Tibial artery (tissue), 4 donors: ENCODE data around the gene PRPF39.

ENCODE experiments used
- DNase-seq, 2 donors: peaks; one replicate each; pipeline ENCODE4 v3.0.0-alpha.2; 2019
- H3K27ac ChIP-seq, 2 donors: fragments of 200-600 bp; sonication (generic) in 1 of 2; 1 replicate in 1 of 2; 2 replicates in 1 of 2; pipeline ENCODE4 v1.5.1; 2018 to 2019; ENCODE audit warnings: mild to moderate bottlenecking in 1 of 2
- H3K27me3 ChIP-seq, 2 donors: fragments of 200-600 bp; sonication (generic) in 1 of 2; one replicate each; pipeline versions ENCODE4 v1.5.1 to v1.6.0; 2016 to 2019
- H3K36me3 ChIP-seq, 3 donors: fragments of 200-600 bp; sonication (generic) in 2 of 3; one replicate each; pipeline ENCODE4 v1.5.1; 2016 to 2019; ENCODE audit warnings: mild to moderate bottlenecking in 2 of 3
- H3K4me1 ChIP-seq, 4 donors: fragments of 200-600 bp; sonication (generic) in 2 of 4; 1 replicate in 3 of 4; 2 replicates in 1 of 4; pipeline ENCODE4 v1.5.1; 2016 to 2019
- H3K4me3 ChIP-seq, 2 donors: fragments of 200-600 bp; sonication (generic) in 1 of 2; 1 replicate in 1 of 2; 2 replicates in 1 of 2; pipeline ENCODE4 v1.5.1; 2018 to 2019; ENCODE audit warnings: mild to moderate bottlenecking in 2 of 2
- H3K9me3 ChIP-seq, 3 donors: fragments of 200-600 bp; sonication (generic) in 1 of 3; one replicate each; pipeline ENCODE4 v1.5.1; 2016 to 2019
- intact Hi-C: fragments of 100-400 bp; cut with DNase I; formaldehyde crosslinking; loops from one replicate; pipeline ENCODE4 v1.15.0; 2023; ENCODE audit warnings: low total_unique reads
- TF ChIP-seq, protein P1 (sequence below), 2 experiments: fragments of 200-600 bp in 1 of 2; fragments of 450-650 bp in 1 of 2; IDR thresholded peaks; one replicate each; pipeline ENCODE4 v1.5.1; 2017 to 2019; ENCODE audit warnings: antibody characterized with exemption in 2 of 2, mild to moderate bottlenecking in 1 of 2, moderate library complexity in 1 of 2

The PRPF39 gene

GRCh38 chr14:45125754-45126153 is 41.8 kb downstream of the PRPF39 start:
- Histone ChIP-seq H3K4me1 (peaks cover 0 to 3% (median 0%) of the 10 kb centered on the region in 4 donors), H3K36me3 (peaks cover 20 to 67% (median 34%) of the 10 kb centered on the region in 3 donors), H3K4me3 (no peak overlapping the region), H3K27me3 (no peaks in the 10 kb centered on the region), H3K9me3 (no peaks in the 10 kb centered on the region), H3K27ac (no peak overlapping the region)
- DNase-seq: no peak
- intact Hi-C loops: no loop called here
- TF ChIP-seq, protein P1, sequence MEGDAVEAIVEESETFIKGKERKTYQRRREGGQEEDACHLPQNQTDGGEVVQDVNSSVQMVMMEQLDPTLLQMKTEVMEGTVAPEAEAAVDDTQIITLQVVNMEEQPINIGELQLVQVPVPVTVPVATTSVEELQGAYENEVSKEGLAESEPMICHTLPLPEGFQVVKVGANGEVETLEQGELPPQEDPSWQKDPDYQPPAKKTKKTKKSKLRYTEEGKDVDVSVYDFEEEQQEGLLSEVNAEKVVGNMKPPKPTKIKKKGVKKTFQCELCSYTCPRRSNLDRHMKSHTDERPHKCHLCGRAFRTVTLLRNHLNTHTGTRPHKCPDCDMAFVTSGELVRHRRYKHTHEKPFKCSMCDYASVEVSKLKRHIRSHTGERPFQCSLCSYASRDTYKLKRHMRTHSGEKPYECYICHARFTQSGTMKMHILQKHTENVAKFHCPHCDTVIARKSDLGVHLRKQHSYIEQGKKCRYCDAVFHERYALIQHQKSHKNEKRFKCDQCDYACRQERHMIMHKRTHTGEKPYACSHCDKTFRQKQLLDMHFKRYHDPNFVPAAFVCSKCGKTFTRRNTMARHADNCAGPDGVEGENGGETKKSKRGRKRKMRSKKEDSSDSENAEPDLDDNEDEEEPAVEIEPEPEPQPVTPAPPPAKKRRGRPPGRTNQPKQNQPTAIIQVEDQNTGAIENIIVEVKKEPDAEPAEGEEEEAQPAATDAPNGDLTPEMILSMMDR (IDR thresholded peaks at IDR 0.05): no peak

DNA sequence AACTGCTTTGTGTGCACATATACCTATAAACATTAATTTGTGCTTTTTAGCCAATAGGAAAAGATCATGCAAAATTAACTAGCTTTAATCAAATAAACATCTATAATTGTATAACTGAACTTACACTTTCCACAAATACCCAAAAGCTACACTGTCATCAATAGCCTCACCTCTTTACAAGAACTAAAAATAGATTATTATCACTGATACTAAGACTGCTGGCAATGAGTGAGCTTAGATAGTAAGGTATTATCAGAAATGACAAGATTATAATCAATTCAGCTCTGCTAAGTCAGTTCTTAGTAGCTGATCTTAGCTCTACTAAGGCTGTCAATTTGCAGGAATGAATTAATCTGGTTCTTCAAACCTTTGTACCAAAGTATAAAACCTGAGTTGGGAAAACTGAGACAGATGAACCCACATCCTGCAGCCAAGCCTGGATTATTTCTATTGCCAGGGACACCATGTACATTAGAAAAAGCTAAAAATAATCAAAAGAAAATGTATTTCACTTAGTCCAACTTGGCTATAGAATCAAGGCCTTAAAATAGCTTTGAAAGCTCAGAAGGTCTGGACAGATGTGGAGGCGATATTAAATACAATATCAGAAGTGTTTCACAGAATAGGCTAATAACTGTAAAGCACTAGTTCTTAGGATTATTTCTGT is 45.2 kb downstream of the PRPF39 start:
- Histone ChIP-seq H3K4me3 (no peak overlapping the region), H3K9me3 (no peaks in the 10 kb centered on the region), H3K27ac (no peak overlapping the region), H3K4me1 (peaks cover 0 to 10% (median 2%) of the 10 kb centered on the region in 4 donors), H3K36me3 (peaks cover 8 to 34% (median 8%) of the 10 kb centered on the region in 3 donors), H3K27me3 (no peaks in the 10 kb centered on the region)
- intact Hi-C loops: no loop called here
- DNase-seq: no peak
- TF ChIP-seq, protein P1 (IDR thresholded peaks at IDR 0.05): no peak

DNA sequence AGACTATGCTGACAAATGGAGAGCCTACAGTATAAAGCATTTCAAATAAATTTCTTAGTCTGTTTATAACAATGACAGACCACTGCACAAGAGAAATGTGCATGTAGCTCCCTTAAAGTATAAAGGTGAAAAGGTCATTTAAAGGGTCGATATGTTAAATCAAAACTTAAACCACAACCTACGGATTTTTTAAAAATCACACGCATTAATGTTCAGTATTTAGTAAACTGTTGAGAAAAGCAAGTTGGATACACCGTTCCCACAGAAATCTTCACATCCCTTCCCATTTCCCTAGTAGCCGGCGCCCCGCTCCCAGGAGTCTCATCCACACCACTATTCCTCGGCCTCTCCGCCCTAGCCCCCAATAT is 49.8 kb downstream of the PRPF39 start:
- peak overlapping the region; percentile 83 to 86 for H3K4me3 ChIP-seq
- intact Hi-C loops: loop anchor here (2.0 to 10.0 kb wide), 4 partner anchors 49 to 236 kb away; partner anchors contain the start of genes MIS18BP1, PRPF39 and TOGARAM1
- no peaks in the 10 kb centered on the region for H3K9me3 ChIP-seq
- peak overlapping the region; percentile 86 to 93 for H3K27ac ChIP-seq
- TF ChIP-seq, protein P1 (IDR thresholded peaks at IDR 0.05): no peak
- peaks cover 0 to 2% (median 0%) of the 10 kb centered on the region in 3 donors for H3K36me3 ChIP-seq
- DNase-seq: no peak
- H3K27me3 ChIP-seq: no peaks in the 10 kb centered on the region
- H3K4me1 ChIP-seq: peaks cover 6 to 33% (median 11%) of the 10 kb centered on the region in 4 donors

- TF ChIP-seq, protein P1 (IDR thresholded peaks at IDR 0.05): no peak
- DNase-seq: peak; percentile 98 to 99
Measured at GRCh38 chr14:45134051-45134958, 50.4 kb downstream of the PRPF39 start, which contains the start of gene FKBP3. TSS of gene FKBP3 (minus strand) at chr14:45134481. CDS start at chr14:45134456, 25 bp downstream.

GRCh38 chr14:45135156-45135555 is 51.2 kb downstream of the PRPF39 start:
- Histone ChIP-seq H3K27me3 (no peaks in the 10 kb centered on the region), H3K4me3 (peak overlapping the region; percentile 83 to 86), H3K36me3 (no peaks in the 10 kb centered on the region), H3K4me1 (peaks cover 6 to 30% (median 11%) of the 10 kb centered on the region in 4 donors), H3K27ac (peak overlapping the region; percentile 86 to 93), H3K9me3 (no peaks in the 10 kb centered on the region)
- no peak for DNase-seq
- intact Hi-C loops: loop anchor here (2.0 to 10.0 kb wide), 3 partner anchors 50 to 172 kb away; partner anchors contain the start of genes MIS18BP1, PRPF39 and TOGARAM1
- TF ChIP-seq, protein P1 (IDR thresholded peaks at IDR 0.05): no peak

More at GRCh38 chr14:45134051-45134958, 50.4 kb downstream of the PRPF39 start, which contains the start of gene FKBP3:
- Histone ChIP-seq H3K27ac (peak within 1 kb of the TSS; percentile 86 to 93), H3K36me3 (no peaks in the 10 kb centered on the region), H3K27me3 (no peaks in the 10 kb centered on the region), H3K4me1 (peaks cover 6 to 30% (median 11%) of the 10 kb centered on the region in 4 donors), H3K9me3 (no peaks in the 10 kb centered on the region), H3K4me3 (peak within 1 kb of the TSS; percentile 83 to 86)
- intact Hi-C loops: loop anchor here (2.0 to 10.0 kb wide), 4 partner anchors 50 to 237 kb away; partner anchors contain the start of genes MIS18BP1, PRPF39 and TOGARAM1
